GM21360 (cell line): ENCODE data around the gene GPR143.

Source experiments
- ATAC-seq: cut with Tn5 transposase; IDR thresholded peaks from one replicate; pipeline ENCODE4 v1.9.1; 2021; ENCODE audit warnings: mild to moderate bottlenecking, moderate library complexity; ENCODE audit not compliant: unreplicated experiment

Gene GPR143

GRCh38 chrX:9676306-9676705 is 89.3 kb downstream of the GPR143 start:
- ATAC-seq: no peak
